Raji (cell line): ENCODE data around the gene TSPAN3.

Source experiments
- POLR2A ChIP-seq: IDR thresholded peaks from 2 replicates; pipeline ENCODE4 v1.6.1; 2011; ENCODE audit warnings: low read depth, low read length, control low read depth; ENCODE audit not compliant: insufficient read depth

The TSPAN3 gene

GRCh38 chr15:77045985-77046384 lies 24.9 kb downstream of the TSPAN3 start:
- TF ChIP-seq POLR2A, result no peak

GRCh38 chr15:77044228-77045042 lies 26.5 kb downstream of the TSPAN3 start:
- TF ChIP-seq POLR2A, result no peak

- no peak for TF ChIP-seq POLR2A
Observed at GRCh38 chr15:77042955-77043920, 27.7 kb downstream of the TSPAN3 start.

- TF ChIP-seq POLR2A, result no peak
Observed at GRCh38 chr15:77042245-77042919, 28.5 kb downstream of the TSPAN3 start.

GRCh38 chr15:77040673-77041072 lies 30.2 kb downstream of the TSPAN3 start:
- no peak for TF ChIP-seq POLR2A

- no peak for TF ChIP-seq POLR2A
Observed at GRCh38 chr15:77039848-77040247, 31.1 kb downstream of the TSPAN3 start.

- no peak for TF ChIP-seq POLR2A
Observed at GRCh38 chr15:77039217-77039533, 31.7 kb downstream of the TSPAN3 start.

GRCh38 chr15:77038312-77039216 lies 32.3 kb downstream of the TSPAN3 start:
- TF ChIP-seq POLR2A, result no peak

- no peak for TF ChIP-seq POLR2A
Observed at GRCh38 chr15:77037388-77038209, 33.3 kb downstream of the TSPAN3 start.

- TF ChIP-seq POLR2A, result no peak
Observed at GRCh38 chr15:77036537-77037387, 34.1 kb downstream of the TSPAN3 start.

GRCh38 chr15:77035999-77036471 lies 34.9 kb downstream of the TSPAN3 start:
- TF ChIP-seq POLR2A, result no peak

- TF ChIP-seq POLR2A, result no peak
Observed at GRCh38 chr15:77035584-77035983, 35.3 kb downstream of the TSPAN3 start.
